Activated CD8-positive, alpha-beta memory T cell treated with anti-CD3 and anti-CD28 coated beads, Interleukin-2, amount 50 U/mL, for 48 hours (primary cell): ENCODE measurements around the gene FDX1.

Experiments used
- DNase-seq: peaks from one replicate; pipeline ENCODE4 v3.0.0-alpha.2; 2020

Gene FDX1

DNA sequence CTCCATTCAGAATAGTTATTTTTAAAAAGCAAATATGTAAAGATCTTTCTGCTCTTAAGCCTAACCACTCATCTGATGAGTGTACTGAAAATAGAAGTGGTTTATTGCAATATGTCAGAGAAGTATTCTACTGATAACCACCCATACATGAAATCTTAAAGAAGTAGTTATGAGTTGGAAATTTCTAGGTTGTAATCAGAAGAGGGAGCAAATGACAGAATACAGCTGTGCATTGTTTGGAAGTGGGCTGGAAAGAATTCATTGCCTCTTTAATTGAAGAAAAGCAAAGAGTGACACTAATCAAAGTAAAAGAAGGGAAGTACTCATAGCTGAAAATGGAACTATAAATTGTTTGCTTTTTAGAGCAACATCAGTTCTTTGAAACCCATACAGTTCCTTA lies 39.4 kb downstream of the FDX1 start:
- DNase-seq = no peak

DNA sequence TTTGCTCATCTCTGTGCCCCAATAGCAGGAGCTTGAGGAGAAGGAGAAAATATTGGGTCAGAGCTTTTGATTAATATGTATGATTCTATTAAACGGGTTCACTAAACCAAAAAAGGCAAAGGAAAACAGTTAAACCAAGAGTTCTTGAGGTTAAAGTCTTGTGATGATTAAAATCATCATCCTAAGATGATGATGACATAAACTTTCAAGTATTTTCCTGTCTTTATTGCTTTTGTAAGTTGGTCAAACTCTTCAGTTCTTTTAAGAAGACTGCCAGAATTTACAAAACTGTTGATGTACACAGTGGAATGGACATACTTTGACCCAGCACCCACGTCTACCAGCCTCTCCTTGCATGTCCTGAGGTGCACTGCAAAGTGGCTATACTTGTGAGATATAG lies 41.0 kb downstream of the FDX1 start:
- no peak for DNase-seq

DNA sequence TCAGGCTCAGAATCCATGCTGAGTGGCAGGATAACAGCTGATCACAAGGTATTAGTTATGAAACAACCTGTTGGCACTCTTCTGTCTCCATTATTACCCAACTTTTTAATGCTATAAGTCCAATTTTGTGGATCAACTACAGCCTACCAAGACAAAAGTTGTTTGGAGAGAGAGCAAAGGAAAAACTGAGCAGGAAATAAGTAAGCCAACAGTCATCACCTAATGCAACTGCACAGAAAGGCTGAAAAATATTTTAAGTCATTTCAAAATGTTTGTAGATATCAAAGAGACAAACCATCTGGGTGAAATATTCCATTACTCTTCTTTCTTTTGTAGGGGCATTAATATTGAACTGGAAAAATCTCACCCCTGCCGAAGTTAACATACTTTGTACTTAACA lies 41.6 kb downstream of the FDX1 start:
- no peak for DNase-seq

DNA sequence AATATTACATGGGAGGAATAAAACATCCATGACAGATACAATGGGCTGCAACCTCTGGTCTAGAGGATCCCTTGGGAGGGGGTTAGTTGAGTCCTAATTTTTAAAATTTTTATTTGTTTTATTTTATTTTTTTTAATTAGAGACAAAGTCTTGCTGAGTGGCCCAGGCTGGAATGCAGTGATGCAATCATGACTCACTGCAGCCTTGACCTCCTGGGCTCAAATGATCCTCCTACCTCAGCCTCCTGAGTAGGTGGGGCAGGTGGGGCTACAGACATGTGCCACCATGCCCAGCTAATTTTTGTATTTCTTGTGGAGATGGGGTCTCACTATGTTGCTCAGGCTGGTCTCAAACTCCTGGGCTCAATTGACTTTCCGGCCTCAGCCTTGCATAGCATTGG lies 43.1 kb downstream of the FDX1 start:
- DNase-seq = no peak

DNA sequence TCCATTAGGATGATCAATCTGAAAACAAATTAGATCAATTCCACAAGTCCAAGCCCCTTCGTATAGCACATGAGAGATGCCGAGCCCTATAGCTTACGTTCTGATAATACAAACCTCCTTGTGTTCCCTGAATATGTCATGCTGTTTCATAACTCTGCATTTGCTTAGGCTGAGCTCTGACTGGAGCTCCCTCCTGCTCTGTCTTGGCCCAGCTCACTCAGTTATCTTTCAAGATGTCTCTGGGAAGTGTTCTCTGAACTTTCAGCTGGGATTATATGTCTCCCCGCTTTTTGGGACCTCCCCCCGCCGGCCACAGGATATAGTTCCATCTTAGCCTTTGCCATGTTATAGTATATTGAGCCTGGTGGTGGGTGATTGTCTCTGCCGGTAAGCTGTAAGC lies 44.0 kb downstream of the FDX1 start:
- no peak for DNase-seq

DNA sequence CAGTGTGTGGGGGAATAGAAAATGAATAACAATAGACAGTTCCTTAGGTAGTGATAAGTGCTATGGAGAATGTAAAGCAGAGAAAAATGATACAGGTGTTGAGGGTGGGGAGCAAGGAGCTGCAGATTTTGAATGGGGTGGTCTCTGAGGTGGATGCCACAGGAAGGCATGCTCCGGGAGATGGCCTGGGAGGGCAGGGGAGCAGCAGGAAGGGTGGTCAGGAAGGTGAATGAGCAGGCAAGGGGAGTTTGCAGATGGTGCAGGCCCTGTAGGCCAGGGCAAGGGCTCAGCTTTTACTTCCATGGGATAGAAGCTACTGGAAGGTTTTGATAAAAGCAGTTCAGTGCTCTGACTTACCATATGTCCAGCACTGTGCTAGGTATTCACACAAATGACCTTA lies 44.8 kb downstream of the FDX1 start:
- no peak for DNase-seq

DNA sequence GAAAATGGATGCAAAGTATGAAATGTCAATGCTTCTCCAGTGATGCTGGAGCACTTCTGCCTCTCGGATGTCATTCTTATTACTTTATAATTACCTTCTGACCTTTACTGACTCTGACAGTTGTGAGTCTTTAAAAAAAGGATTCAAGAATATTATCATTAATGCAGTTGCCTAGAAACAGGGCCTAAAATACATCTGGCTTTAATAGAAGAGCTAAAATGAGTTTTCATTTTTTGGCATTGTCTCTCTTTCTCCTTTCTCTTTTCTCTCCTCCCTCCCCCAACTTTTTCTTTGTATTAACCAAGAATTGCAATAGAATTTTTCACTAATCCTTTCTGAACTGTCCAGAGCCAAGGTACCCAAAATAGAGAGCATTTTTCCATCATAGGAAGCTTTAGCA lies 45.9 kb downstream of the FDX1 start:
- no peak for DNase-seq

DNA sequence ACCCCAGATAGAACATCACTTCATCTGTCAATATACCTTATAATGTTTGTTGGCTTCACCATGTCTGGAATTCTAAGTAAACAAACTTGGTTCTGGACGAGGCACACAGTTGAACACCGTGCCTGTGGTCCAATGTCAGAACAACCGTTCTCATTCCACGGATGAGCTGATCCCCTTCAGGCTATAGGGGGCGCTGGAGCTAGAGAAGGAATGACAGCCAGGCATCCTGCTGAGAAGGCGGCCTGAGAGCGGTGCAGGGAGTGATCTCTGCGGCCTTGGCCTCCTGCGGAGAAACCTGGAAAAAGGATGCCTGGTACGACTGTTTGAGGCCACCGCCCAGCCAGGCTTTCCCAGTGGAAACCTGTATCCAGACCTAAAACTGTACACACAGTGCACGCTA lies 48.7 kb downstream of the FDX1 start:
- DNase-seq = no peak

DNA sequence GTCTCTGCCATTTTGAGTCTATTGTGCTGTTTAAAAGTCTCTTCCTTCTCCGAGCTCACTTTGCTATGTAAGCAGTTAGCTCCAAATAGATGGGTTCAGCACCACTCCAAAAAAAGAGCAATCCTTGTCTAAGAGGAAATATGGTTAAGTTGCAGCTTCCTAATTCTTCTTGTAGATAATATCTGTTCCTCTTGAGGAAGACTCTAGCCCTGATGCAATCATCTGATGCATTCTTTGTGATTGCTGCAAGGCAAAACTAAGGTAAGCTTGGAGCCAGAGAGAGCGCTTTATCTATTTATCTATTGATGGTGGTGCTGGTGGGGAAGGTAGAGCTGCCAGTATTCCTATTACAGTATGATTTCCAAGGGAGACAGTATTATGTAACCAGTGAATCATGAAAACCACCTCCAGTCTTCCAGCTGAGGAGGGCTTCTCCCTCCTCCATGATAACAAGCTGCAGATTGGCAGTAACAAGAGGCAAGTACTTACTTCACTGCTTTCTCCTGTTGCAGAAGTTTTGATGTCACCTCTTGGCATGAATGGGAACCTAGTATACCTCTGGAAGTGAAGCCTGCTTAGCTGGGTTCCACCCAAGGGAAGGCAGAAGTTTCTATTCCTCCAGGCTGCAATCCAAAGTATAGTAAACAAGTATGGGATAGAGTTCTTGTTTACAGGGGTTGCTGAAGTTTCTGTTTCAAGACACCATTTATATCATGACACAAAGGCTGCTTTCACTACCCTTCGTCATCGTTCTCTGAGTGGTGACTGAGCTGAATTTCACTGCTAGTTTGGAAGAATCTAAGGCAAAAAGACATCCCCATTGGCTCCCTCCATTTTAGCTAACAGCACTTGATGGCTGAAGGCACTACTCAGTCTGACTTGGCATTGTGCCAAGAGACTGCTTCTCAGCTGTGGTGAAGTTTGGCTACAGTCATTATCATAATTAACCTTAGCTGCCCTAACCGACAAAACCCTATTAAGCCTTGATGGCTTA lies 49.7 kb downstream of the FDX1 start:
- no peak for DNase-seq

DNA sequence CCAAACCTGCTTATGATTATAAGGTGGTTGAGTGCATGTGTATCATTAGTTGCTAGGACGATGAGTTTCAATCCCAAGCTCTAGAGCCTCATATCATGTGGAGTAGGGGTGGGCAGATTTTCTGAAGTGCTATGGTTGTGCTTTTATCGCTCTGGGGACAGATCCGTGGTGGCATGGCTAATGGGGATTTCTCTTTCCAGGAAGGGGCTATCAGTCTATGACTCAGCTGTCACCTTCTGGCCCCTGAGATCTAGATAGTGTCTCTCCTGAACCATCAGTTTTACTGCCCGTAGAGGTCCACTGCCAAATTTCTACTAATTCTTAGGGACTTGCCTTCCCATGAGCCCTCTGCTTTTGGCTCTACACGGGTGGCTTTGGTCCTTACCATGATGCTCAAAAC lies 51.8 kb downstream of the FDX1 start:
- DNase-seq = no peak

DNA sequence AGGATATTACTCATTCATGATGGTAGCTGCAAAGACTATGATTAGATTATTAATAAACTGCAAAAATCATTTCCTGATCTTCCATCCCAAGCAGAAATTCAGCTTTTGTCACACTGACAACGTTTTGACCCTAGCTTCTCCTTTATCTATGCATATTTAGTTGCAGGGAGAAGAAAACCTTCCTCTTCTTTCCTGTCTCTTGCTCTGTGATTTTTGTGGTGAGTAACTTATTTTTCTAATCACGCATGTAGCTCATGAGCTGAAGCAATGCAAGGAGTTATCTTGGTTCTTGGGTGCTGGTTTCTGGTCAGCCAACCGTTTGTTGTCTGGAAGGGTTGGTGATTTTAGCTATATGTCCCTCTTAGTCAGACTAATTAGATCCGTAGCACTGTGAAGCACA lies 56.4 kb downstream of the FDX1 start:
- no peak for DNase-seq

DNA sequence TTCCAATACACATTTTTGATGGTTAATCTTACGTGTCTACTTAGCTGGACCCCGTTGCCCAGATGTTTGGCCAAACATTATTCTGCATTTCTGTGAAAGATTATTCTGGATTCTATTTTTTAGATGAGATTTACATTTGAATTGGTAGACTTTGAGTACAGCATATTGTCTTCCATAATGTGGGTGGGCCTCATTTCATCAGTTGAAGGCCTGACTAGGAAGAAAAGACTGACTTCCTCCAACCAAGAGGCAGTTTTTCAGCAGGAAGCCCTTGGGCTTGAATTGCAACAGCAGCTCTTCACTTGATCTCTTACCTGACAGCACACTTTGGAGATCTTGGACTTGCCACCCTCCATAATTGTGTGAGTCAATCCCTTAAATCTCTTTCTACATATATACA lies 58.7 kb downstream of the FDX1 start:
- no peak for DNase-seq

DNA sequence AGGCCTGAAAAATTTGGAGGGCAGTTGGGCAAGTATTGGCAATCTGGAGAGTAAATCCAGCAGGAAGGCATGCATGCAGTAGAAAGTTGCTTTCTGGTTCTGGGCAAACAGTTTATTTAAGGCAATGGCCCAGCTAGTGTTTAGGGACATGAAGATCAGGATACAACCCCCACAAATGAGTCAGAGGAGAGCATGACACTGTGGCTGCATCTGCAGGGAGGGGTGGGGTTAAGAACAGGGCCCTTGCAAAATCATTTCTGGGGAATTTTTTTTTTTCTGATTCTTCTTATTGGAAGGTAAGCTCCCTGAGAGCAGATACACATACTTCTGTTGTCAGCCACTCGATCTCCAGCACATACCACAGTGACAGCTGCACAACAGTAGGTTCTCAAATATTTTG lies 61.1 kb downstream of the FDX1 start:
- DNase-seq = no peak

DNA sequence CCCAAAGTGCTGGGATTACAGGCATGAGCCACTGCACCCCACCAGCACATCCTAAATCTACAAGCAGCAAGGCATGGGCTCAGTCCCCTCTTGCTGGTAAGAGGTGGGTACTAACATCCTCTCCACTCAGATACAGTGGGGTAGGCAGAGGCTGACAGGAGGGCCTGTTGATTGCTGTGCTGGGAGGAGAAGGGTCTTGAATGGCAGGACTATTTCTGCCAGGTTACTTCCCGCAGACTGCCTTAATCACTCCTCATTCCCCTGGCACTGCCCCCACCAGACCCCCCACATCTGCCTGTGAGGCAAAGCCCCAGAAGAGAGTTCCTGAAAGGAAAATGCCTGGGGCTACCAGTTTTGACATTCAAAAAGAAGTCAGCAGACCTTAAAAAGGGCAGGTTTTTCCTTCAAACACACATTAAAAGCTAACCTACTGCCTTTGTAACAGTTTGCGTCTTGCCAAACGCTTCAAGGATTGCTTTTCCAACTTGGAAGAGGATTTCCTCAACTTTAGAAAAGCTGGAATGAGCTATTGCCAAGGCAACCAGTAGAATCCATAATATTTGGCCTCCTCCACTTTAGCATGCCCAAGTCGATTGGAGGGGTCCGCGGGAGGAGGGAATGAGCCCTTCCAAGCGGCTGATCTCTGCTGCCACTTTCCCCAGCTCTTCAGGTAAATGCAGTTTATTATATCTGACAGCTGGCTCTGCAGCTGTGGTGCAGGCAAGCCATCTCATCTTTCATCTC lies 62.0 kb downstream of the FDX1 start:
- DNase-seq = no peak

DNA sequence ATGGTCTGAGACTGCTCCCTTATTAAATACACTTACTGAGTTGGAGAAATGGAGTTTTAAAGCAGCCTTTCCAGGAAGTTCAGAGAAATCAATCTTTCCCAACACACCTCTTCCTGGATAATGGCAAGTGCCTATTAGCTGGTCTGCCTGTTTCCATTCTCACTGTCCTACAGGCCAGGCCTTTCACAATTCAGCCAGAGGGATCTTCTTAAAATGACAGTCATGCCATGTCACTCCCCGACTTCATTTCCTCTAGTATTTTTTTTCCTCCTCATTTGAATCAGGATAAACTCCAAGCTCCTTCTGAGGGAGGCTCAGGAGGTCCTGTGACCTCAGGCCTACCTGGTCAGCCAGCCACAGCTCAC lies 62.6 kb downstream of the FDX1 start:
- no peak for DNase-seq

DNA sequence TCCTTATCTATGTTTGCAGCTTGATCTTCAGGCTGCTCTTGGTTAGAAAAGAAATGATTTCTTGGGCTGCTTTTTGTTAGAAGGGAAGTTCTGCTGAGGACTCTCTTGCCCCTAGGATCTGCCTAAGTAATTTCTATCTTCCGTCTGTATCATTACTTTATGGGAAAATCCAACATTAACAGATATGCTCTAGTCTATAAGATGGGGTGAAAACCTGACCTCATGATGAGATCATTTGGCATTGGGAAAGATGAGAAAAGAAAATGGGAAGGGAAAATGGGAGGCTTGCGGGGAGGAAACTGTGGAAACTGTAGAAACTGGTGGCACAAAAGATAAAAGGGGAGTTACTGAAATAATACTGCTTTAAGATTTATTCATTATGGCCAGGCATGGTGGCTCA lies 63.6 kb downstream of the FDX1 start:
- no peak for DNase-seq

DNA sequence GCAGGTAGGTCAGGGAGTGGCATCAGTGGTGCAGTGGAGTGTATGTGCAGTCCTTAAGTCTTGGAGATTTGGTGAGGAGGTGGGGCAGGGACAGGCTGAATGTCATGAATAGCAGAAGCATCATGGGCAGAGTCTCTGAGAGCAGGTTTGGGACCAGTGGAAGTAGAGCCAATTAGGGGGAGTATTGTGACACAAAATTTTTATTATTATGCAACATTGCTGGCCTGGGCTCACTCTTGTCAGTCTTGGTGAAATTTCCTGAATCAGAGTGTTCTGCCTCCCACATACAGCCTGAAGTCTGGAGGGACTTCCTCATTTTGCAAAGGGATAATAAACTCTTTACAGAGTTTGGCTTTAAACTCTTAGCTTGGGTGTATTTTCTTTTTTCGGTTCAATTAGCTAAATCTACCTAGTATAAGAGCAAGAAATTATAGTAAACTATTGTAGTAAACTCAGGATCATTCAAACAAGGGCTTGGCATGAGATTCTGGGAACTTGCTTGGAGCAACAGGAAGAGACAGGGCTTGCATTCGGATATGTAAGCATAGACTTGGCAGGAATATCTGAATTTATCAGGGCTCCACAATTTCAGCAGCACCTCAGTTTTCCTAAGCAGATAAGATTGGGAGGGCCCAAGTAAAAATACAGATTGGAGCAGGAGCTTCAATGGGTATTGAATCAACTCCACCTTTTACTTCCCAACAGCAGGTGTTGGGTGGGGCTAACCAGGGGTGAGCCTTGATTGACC lies 67.7 kb downstream of the FDX1 start:
- no peak for DNase-seq

DNA sequence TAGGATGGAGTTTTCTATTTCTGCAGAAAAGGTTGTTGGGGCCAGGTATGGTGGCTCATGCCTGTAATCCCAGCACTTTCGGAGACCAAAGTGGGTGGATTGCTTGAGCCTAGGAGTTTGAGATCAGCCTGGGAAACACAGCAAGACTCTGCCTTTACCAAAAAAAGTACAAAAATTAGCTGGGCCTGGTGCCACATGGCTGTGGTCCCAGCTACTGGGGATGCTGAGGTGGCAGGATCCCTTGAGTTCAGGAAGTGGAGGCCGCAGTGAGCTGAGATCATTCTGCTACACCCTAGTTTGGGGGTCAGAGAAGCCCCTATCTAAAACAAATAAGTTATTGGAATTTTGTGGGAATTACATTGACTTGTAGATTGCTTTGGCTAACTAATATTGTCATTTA lies 71.7 kb downstream of the FDX1 start:
- no peak for DNase-seq

DNA sequence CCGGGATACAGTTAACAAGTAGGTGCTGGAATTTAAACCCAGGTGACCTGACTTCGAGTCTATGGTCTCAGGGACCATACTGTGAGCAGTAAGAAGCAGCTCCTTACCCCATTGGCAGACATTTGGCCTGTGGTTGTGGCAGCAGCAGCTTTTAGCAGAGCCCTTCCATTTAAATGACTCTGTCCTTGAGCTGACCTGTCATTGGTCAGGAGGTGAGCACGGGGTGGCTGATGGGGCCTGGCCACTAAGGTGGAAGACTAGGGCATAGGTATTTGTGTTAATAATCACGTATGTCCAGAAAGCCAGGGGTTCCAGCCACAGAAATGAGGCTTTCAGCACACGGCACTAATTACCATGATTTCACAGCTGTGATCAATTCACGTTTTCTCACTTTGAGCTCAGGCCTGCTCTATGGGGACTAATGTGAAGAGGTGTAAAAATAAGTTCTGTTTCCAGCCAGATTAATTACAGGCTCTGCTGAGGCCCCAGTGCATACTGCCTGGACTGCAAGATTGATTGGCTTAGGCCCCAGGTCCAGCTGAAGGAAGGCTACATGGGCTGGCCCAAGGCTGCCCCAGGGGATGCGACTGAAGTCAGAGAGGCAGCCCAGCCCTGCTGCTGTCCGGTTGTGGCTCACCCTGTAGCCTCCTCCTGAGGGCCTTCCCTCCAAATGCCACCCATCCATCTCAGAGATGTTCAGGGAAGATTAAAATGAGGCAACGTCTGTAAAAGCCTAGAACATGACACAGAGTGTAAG lies 76.0 kb downstream of the FDX1 start:
- no peak for DNase-seq

DNA sequence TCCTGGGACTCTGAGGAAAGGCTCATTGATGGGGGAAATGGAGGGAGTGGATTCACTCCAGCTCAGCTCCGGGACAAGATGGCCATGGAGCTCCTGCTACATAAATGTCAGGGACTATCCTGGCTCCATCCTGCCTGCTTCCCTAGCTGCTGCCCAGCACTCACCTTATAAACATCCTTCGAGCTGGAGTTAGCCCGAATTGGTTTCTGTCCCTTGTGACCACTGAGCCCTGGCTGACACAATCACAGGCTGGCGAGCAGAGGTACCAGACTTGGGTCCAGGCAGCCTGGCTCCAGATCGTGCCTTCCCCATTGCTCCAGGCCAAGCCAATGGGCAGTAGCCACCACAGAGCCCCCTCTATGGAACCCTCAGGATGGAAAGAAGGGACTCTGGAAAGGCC lies 77.6 kb downstream of the FDX1 start:
- DNase-seq = no peak

DNA sequence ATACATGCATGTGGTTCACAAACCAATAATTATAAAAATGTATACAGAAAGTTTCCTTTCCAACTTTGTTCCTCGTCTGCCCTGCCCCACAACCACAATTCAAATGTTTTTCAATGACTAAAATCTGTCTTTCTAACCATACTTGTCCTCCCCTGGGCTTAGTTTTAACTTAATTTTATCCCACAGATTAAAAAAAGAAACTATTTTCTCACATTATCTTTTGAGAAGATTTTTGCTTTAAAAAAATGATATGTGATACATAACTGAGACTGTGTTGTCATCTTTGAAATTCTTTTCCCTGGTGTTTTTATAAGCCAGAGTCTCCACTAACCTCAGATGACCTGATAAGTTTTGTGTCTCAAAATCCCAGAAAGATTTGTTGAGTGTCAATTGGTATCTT lies 79.0 kb downstream of the FDX1 start:
- no peak for DNase-seq

DNA sequence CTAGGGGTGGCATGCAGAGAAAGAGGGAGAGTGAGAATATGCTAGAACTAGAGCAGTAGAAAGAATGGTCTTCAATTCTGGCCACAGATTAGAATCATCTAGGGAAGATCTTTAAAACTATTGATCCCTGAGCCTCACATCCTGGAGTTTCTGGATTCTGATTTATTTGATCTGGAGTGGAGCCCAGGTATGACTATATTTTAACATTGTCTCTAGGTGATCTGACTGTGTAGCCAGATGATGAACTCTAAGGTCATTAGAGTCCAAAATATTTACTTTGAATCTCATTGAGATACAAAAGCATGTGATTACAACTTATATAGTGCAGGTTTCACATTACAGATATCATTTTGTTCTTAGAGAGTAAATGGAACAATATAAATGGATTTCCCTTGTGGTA lies 79.7 kb downstream of the FDX1 start:
- no peak for DNase-seq

DNA sequence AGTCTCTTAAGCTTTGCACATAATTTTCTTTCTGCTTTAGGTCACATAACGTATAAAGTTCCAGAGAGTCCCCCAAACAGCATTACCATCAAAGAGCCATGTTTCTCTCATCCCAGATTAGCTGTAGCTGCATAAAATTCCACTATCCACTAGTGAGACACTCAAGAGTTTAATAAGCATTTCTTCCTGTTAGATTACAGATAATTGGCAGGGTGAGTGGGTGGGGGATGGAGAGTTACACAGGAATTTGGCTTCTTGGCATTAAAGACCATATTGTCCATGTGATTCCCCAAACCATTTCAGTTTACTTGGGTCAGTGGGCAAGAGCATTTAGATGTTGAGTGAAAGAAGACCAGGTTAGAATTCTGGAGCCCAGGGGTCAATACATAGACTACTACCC lies 82.3 kb downstream of the FDX1 start:
- no peak for DNase-seq
